ENCODE results near the gene ALDH3B2. TPM values are rescaled to one million over a fixed set of nuclear protein-coding genes. Genes with fewer than 3 reads are reported as not detected.

The ALDH3B2 gene
- total and polyA plus RNA-seq, 2 of the 8 experiments (the other 6 are each of a cell fraction or from before 2014, with no cell fraction given) = not detected

DNA sequence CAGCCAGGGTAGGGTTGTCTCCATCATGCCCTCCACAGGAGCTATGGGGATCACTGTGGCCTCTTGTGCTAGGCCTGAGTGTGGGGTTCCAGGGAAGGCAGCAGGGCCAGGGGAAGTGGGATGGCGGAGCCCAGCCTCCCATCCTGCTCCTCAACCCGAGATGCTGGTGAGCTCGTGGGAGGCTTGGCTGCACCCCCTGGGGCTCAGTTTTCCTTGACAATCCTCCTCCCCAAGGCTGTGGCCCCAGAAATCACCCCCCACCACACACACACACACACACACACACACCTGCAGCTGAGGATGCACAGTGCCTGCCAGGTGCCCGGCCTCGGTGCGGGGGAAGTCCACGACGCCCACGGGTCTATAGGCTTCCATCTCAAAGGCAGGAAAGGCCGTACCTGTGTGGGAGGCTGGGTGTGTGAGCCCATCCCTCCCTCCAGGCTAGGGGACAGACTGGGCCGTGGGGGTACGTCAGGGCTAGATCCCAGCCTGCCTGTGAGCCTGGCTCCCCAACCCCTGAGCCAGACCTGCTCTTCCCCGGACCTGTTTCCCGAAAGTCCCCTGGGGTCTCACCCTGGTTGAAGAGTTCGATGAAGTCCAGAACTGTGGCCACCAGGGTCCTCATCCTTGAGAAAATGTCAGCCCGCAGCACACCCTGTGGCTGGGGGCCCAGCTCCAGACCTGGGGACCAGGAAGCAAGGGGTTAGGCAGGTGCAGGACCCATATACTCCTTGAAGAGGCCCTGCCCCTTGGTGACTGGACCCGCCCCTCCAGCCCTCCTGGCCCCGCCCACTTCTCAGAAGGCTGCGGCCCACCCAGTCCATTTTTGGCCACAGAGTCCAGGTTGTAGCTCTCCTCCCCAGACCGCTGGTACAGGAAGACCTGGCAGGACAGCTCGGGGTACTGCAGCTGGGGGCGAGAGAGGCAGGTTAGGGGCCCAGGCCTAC is 29.7 kb downstream of the ALDH3B2 start (continued):
- TF ChIP-seq EGR1 (IDR thresholded peaks at IDR 0.05; ENCODE audit: borderline replicate concordance, low read depth, low read length) = no peak
- no peak for TF ChIP-seq ZNF274 (IDR thresholded peaks at IDR 0.05; ENCODE audit: borderline replicate concordance, extremely low read depth, low read length)
- TF ChIP-seq, protein P1, sequence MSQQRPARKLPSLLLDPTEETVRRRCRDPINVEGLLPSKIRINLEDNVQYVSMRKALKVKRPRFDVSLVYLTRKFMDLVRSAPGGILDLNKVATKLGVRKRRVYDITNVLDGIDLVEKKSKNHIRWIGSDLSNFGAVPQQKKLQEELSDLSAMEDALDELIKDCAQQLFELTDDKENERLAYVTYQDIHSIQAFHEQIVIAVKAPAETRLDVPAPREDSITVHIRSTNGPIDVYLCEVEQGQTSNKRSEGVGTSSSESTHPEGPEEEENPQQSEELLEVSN (IDR thresholded peaks at IDR 0.05) = no peak
- TF ChIP-seq SUZ12 (IDR thresholded peaks at IDR 0.05; ENCODE audit: low read length) = no peak
- TF ChIP-seq SIX5 (IDR thresholded peaks at IDR 0.05; ENCODE audit: low read depth, low read length) = no peak
- no peak for TF ChIP-seq SIRT6 (IDR thresholded peaks at IDR 0.05; ENCODE audit: low read length)

Data from H1 (cell line).